GM12872 (cell line): Measurements from ENCODE around the gene ZNF774.

ENCODE experiments used
- TF ChIP-seq, protein P1 (sequence below): IDR thresholded peaks from 3 replicates; pipeline ENCODE4 v1.5.1; 2011; ENCODE audit warnings: low read depth, mild to moderate bottlenecking, low read length, moderate library complexity; ENCODE audit not compliant: insufficient read depth

ZNF774 gene

DNA sequence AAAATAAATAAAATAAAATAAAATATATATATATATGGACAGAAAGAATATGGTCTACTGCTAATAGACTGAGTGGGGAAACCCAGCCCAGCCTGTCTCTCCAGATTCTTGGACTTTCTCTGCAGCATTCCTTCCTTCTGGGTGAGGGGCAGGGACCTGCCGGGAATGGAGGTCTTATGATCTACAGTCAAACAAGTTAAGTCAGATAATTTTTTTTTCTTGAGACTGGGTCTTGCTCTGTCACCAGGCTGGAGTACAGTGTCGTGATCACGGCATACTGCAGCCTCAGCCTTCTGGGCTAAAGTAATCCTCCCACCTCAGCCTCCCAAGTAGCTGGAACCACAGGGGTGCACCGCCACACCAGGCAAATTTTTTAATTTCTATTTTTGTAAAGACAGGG, 33.5 kb upstream of the ZNF774 start:
- TF ChIP-seq, protein P1, sequence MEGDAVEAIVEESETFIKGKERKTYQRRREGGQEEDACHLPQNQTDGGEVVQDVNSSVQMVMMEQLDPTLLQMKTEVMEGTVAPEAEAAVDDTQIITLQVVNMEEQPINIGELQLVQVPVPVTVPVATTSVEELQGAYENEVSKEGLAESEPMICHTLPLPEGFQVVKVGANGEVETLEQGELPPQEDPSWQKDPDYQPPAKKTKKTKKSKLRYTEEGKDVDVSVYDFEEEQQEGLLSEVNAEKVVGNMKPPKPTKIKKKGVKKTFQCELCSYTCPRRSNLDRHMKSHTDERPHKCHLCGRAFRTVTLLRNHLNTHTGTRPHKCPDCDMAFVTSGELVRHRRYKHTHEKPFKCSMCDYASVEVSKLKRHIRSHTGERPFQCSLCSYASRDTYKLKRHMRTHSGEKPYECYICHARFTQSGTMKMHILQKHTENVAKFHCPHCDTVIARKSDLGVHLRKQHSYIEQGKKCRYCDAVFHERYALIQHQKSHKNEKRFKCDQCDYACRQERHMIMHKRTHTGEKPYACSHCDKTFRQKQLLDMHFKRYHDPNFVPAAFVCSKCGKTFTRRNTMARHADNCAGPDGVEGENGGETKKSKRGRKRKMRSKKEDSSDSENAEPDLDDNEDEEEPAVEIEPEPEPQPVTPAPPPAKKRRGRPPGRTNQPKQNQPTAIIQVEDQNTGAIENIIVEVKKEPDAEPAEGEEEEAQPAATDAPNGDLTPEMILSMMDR: no peak

DNA sequence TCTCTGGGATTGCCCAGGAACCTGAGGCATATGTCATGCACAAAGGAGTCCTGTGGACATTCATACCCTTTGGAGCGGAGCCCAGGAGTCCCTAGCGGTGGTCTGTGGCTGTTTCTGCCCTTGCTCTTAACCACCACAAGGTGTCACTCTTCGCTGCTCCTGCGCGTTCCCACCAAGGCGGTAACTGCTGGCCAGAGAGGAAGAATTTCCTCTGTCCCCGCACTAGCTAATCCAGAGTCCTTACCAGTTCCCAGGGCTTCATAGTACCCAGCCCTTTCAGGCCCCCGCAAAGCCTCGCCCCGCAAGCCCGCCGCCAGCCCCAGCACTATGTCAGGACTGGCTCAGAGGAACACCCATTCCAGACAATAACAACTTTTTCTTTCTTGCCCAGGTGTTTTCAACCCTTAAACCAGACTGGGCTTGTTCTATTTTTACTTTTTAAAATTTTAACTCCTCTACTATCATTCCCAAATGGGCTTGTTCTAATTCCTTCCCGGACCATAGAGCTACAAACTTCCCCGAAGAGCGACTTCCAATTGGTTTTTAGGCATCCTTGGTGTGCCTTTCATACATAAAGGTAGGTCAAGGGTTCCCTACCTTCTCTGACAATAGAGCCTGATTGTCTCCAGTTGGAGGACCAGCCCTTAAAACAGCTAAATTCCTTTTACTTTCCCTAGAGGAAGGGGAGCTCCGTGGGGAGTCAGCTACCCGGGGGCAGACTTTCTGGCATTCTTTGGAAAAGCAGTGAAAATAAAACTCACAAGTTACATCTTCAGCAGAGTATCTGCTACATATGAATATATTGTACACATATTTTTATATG, 31.8 kb upstream of the ZNF774 start:
- TF ChIP-seq, protein P1: peak; percentile 99

DNA sequence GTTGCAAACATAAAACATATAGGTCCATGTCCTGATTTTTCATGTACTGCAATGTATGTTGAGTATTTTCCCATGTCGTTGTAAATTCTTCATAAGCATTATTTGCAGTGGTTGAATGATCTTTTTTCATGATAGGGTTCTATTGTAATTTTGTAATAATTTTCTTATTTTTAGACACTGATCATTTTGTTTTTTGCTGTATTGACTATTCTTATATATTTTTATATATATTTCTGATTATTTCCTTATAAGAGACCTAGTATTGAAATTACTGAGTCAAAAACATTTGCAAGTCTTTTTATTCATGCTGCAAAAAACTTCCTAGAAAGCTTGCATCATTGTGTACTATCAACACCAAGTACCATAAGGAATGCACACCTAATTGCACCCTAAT, 31.2 kb upstream of the ZNF774 start:
- TF ChIP-seq, protein P1: no peak

DNA sequence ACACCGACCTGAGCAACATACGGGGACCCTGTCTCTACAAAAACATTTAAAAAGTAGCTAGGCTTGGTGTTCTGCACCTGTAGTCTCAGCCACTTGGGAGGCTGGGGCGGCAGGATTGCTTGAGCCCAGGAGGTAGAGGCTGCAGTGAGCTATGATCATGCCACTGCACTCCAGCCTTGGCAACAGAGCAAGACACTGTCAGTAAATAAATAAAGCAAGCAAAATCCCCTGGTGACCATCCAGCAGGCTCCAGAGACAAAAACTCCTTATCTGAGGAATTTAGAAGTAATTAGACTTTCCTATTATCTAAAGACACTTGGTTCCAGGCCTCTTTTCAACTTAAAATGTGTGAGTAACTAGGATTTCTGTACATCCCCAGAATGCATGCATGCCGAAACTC, 29.5 kb upstream of the ZNF774 start:
- TF ChIP-seq, protein P1: no peak

DNA sequence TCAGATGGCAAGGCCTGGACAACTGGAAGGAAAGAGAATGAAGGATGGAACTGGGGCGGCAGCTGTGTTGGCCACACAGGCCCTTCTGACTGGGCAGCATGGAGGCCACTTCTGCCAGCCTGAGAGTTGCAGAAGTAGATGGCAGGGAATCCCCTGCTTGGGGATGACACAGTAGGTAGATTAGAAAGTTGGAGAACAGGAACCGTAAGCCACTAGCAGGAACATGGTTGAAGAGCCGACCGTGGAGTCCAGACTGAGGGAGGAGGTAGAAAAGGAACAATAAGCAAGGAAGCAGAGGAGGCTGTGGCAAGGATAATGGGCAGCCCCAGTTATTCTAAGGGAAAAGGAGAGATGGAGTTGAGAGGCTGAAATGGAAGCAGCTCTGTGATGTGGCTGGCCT, 26.4 kb upstream of the ZNF774 start:
- TF ChIP-seq, protein P1: no peak

DNA sequence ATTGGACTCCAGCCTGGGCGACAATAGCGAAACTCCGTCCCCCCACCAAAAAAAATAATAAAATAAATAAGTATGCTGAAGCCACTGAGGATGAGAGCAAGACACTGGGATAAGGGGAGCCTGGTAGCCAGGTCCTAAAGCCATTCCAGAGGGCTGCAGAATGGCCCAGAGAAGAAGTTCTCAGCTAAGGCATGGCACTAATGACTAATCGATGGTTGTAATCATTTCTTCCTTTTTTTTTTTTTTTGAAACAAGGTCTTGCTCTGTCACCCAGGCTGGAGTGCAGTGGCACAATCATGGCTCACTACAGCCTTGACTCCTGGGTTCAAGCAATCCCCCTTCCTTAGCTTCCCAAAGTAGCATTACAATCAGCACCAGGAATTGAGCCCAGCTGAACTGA, 25.6 kb upstream of the ZNF774 start:
- TF ChIP-seq, protein P1: no peak

DNA sequence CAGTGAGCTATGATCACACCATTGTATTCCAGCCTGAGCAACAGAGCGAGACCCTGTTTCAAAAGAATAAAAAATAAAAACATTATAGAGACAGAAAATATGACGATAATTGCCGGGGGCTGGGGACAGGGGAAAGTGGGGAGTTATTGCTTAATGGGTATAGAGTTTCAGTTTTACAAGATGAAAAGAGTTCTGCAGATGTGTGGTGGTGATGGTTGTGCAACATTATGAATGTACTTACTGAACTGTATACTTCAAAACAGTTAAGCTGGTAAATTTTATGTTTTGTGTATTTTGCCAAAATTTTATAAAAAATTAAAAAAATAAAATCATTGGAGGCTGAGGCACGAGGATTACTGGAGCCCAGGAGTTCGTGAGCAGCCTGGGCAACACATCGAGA, 24.8 kb upstream of the ZNF774 start:
- TF ChIP-seq, protein P1: no peak

DNA sequence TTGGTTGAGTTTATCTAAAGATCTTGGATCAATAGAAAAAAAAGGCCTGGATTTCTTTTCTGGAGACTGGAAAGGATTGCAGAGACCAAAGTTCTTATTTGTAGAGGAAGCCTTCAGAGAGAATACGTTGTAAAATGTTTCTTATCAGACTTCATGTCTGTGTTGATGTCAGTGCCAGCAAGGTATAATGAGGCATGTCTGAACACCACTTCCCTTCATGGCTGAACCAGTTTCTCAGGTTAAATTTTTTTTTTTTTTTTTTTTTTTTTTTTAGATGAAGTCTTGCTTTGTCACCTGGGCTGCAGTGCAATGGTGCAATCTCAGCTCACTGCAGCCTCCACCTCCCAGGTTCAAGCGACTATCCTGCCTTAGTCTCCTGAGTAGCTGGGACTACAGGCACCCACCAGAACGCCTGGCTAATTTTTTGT, 17.8 kb upstream of the ZNF774 start:
- TF ChIP-seq, protein P1: no peak
